Measurements from ENCODE around the gene ZNF91.
"Not testable (repeated sequence)": the region's sequence is repeated elsewhere in the genome, so short reads cannot be mapped to it uniquely, and the experiment has no call there.

ZNF91 gene

GRCh38 chr19:23395041-23395721 is at the start of gene ZNF91:
TSS of gene ZNF91 (minus strand) at chr19:23395471. CDS start at chr19:23395354, 117 bp downstream.
- DNase-seq (ENCODE audit: low spot score) (peak; percentile 35), FAIRE-seq (no peak)

GRCh38 chr19:23440791-23441190 is 45.5 kb upstream of the ZNF91 start:
- no peak for DNase-seq (ENCODE audit: low spot score)
- no peak for FAIRE-seq

DNA sequence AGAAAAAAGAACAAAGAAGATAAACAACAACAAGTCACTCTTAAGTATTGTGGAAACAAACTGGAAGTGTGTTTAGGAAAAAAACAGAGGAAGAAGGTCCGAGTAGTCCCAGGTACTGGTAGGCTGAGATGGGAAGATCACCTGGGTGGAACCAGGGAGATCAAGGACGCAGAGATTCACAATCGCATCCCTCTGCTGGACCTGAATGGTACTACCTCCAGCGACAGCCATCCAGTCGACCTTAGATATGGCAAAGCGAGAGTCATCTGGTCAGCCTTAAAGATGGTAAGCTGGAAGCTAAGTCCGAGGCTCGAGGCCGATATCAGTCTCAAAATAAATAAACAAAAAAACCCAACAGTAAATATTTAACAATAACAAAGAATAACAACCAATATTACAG is 44.9 kb upstream of the ZNF91 start:
- DNase-seq (ENCODE audit: low spot score) (no peak), FAIRE-seq (no peak)

GRCh38 chr19:23439623-23440022 is 44.4 kb upstream of the ZNF91 start:
- FAIRE-seq (no peak), DNase-seq (ENCODE audit: low spot score) (no peak)

GRCh38 chr19:23437901-23438300 is 42.6 kb upstream of the ZNF91 start:
- no peak for FAIRE-seq
- no peak for DNase-seq (ENCODE audit: low spot score)

DNA sequence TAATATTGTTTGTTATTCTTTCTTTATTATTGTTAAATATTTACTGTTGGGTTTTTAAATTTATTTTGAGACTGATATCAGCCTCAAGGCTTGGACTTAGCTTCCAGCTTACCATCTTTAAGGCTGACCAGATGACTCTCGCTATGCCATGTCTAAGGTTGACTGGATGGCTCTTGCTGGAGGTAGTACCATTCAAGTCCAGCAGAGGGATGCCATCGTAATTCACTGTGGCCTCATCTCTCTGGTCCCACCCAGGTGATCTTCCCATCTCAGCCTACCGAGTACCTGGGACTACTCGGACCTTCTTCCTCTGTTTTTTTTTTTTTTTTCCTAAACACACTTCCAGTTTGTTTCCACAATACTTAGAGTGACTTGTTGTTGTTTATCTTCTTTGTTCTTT is 41.7 kb upstream of the ZNF91 start:
- DNase-seq (ENCODE audit: low spot score): no peak
- FAIRE-seq: no peak

DNA sequence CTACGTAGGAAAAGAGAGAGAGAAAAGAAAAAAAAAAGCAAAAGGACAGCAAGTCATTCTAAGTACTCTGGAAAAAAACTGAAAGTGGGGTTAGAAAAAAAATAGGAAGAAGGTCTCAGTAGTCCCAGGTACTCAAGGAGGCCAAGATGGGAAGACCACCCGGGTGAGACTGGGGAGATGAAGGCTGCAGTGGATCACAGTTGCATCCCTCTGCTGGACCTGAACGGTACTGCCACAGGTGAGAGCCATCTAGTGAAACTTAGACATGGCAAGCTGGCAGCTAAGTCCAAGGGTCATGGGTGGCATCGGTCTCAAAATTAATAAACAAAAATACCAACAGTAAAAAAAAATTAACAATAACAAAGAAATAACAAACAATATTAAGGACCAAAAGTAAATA is 41.0 kb upstream of the ZNF91 start:
- no peak for DNase-seq (ENCODE audit: low spot score)
- no peak for FAIRE-seq

DNA sequence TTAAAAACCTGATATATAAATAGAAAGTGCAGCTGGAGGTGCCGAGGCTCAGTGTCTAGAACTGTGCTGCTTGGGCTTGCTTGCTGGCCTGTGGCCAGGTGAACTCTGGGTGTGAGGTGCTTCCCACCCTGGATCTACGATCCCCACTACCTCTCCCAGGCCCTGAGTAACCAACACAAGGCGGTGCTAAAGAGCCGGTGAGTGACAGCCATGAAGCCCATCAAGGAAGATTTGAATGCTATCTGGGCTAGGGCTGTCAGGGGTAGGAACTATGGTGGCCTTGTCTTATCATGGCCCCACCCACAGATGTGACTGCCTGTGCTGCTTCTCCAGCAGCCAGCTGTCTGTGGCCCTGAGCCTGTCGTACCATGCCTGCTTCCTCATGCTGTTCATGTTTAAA is 25.6 kb upstream of the ZNF91 start:
- no peak for FAIRE-seq
- no peak for DNase-seq (ENCODE audit: low spot score)

- not testable (repeated sequence) for FAIRE-seq; DNase-seq (ENCODE audit: low spot score)
Measured at GRCh38 chr19:23419261-23419660, 24.0 kb upstream of the ZNF91 start.

DNA sequence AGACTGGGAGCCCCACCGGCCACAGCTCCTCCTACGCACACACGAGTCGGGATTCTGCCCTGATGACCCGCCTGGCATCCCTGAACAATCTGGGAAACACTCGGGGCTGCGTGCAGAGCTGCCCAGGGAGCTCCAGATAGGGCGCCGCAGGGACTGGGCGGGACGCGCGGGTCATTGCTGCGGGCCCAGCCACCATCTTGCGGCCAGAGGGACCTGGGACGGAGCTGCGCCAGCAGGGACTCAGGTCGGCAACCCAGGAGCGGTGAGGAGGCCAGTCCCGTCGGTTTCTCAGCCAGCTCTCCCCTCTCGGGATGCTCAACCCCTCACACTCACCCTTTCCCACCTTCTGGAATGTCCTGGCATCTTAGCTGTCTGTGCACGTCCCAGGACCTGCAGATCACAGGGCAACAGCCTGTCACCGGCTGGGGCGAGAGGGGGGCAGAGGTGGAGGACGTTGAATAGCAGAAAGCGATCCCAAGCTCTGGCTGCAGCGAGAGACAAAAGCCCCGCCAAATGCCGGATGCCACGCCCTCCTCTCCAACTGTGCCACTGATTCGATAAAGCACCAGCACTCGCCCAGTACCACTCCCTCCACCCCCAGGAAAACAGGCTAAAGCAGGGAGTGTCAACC is 20.4 kb upstream of the ZNF91 start:
- DNase-seq (ENCODE audit: low spot score): no peak
- no peak for FAIRE-seq

- FAIRE-seq (no peak), DNase-seq (ENCODE audit: low spot score) (no peak)
Measured at GRCh38 chr19:23415034-23415433, 19.8 kb upstream of the ZNF91 start.

GRCh38 chr19:23410155-23410554 is 14.9 kb upstream of the ZNF91 start:
- FAIRE-seq: no peak
- DNase-seq (ENCODE audit: low spot score): no peak

DNA sequence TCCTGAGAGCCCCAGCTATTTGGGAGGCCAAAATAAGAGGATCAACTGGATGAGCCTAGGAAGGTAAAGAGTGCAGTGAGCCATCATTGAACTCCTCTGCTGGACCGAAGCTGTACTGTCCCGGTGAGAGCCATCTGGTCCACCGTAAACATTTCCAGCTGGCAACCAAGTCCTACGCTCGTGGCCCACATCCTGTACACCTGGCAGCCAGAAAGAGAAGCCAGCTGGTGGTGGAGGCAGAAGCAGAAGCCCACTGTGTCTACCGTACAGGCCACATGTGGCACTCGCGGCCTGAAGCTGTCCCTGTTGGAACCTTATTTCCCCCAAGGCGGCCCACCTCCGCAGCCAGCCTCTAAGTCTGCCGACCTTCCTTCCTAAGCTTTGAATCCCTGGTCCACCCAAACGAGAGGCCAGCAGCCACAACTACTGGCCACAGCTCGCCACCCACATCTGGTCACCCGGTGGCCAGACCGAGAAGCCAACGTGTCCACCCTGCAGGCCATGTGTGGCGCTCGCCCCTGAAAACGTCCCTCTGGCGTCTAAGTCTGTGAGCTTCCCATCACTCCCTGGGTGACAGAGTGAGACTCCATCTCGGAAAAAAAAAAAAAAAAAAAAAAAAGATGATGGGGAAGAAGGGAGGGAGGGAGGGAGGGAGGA is 14.2 kb upstream of the ZNF91 start:
- FAIRE-seq (no peak), DNase-seq (ENCODE audit: low spot score) (no peak)

GRCh38 chr19:23407616-23408133 is 12.4 kb upstream of the ZNF91 start:
- DNase-seq (ENCODE audit: low spot score) (no peak), FAIRE-seq (no peak)

- DNase-seq (ENCODE audit: low spot score): no peak
- no peak for FAIRE-seq
Measured at GRCh38 chr19:23406721-23407120, 11.4 kb upstream of the ZNF91 start.

DNA sequence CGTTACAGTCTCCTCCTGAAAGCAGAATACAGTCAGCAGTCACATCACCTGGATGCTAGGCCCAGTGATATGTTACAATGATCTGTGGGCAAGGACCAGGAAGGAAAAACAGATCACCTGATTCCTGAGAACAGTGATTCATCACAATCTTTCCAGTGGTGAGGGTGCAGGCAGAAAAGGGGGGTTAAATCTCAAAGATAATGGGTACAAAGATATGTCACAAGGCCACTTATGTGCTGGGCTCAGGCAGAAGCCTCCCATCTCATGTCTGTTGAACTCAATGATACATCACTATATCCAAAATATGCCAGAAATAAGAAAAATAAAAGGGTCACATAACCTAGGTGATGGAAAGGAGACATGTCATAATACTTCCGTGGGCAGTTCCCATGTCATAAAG is 10.8 kb upstream of the ZNF91 start:
- no peak for DNase-seq (ENCODE audit: low spot score)
- no peak for FAIRE-seq

GRCh38 chr19:23404676-23405075 is 9.4 kb upstream of the ZNF91 start:
- no peak for FAIRE-seq
- DNase-seq (ENCODE audit: low spot score): no peak

GRCh38 chr19:23403581-23404324 is 8.5 kb upstream of the ZNF91 start:
- no peak for DNase-seq (ENCODE audit: low spot score)
- no peak for FAIRE-seq

DNA sequence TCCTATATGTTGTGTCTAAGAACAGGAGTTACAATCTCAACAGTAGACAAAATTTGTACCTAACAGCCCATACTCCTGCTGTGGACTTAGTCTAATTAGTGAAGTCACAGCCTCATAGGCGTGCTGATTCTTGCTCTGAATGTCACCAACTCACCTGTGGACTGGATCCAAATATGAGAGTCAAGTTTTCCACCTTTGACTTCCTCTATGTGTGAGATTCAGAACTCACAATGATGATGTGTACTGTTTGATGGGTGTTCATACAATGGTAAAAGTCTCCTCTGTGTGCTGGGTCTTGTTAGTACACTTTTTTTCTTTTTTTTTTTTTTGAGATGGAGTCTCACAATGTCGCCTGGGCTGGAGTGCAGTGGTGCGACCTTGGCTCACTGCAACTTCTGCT is 7.8 kb upstream of the ZNF91 start:
- no peak for FAIRE-seq
- DNase-seq (ENCODE audit: low spot score): no peak

DNA sequence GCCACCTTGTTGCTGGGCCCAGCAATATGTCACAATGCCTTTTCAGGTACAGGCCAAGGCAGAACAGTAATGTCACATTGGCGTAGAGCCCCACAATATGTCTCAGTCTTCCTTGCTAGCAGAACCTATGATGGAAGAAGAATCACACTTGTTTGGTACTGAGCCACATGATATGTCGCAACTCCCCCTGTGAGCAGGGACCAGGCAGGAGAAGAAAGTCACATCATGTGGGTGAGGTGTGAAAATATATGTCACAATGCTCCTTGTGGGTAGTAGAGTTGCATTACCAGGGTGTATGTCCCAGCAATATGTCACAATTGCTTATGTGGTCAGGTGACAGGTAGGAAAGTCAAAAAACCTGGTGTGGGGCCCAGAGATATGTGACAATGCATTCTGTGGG is 7.1 kb upstream of the ZNF91 start:
- no peak for FAIRE-seq
- DNase-seq (ENCODE audit: low spot score): no peak

DNA sequence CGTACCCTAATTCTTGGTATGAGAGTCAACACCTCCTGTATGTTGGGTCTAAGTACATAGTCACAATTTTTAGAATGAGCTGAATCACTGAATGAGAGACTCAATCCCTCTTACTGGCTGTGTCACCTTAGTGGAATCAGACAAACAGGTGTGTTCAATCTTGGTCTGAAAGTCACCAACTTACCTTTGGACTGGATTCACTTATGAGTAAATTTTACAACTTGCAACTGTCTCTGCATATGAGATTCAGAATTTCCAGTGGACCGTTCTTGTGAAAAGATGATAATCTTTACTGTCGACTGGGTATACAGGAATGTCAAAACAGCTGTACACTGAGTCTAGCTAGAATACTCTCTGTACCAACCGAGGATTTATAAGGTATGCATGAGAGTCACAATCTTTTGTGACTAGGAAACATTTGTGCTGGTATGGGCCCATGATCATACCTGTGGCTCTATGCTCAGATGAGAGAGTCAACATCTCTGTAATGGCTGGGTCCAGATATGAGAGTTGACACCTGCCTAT is 5.9 kb upstream of the ZNF91 start:
- no peak for DNase-seq (ENCODE audit: low spot score)
- FAIRE-seq: no peak

DNA sequence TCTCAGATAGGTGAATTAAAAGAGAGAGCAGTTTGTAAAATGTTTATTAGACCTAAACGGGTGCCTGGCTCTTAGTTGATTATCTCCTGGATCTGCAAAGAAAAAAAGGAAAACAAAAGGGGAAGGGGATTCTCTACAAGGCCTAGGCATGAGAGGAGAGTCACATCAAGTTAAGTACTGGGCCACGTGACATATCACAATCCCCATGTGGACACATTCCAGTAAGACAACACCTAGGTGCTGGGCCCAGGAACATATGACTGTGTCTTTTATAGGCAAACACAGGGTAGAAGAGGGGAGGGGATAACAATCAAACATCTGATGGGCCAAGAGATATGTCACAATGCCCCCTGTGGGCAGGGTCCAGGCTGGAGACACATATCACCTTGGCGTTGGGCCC is 4.2 kb upstream of the ZNF91 start:
- DNase-seq (ENCODE audit: low spot score): no peak
- FAIRE-seq: no peak

Data from urothelium cell line (cell line).